Osteoblast (primary cell): ENCODE data around the gene HPSE2. TPM values are rescaled to one million over a fixed set of nuclear protein-coding genes. Genes with fewer than 3 reads are reported as not detected.

ENCODE experiments used
- DNase-seq: peaks from one replicate; pipeline ENCODE4 v3.0.0; 2011; ENCODE audit warnings: low spot score, mixed read lengths; ENCODE audit not compliant: insufficient read length; ENCODE audit errors: missing footprints
- H2AFZ ChIP-seq: 2 replicates; pipeline ENCODE4 v1.6.0; 2011; ENCODE audit warnings: mild to moderate bottlenecking, low read length
- H3K27ac ChIP-seq: 2 replicates; pipeline ENCODE4 v1.5.1; 2011; ENCODE audit warnings: mild to moderate bottlenecking, low read depth, low read length, moderate library complexity
- H3K27me3 ChIP-seq: 2 replicates; pipeline ENCODE4 v1.6.0; 2012; ENCODE audit warnings: mild to moderate bottlenecking, control low read depth, inconsistent platforms, low read length, moderate library complexity; ENCODE audit not compliant: insufficient read depth
- H3K36me3 ChIP-seq: 2 replicates; pipeline ENCODE4 v1.5.1; 2011; ENCODE audit warnings: mild to moderate bottlenecking, low read length, control low read depth, moderate library complexity; ENCODE audit not compliant: insufficient read depth
- H3K4me1 ChIP-seq: 2 replicates; pipeline ENCODE4 v1.5.1; 2011; ENCODE audit warnings: mild to moderate bottlenecking, low read length, control low read depth, moderate library complexity; ENCODE audit not compliant: insufficient read depth
- H3K4me2 ChIP-seq: 2 replicates; pipeline ENCODE4 v1.6.0; 2011; ENCODE audit warnings: mild to moderate bottlenecking, low read length; ENCODE audit not compliant: insufficient read depth
- H3K4me3 ChIP-seq: fragments of 200-600 bp; sonication (generic); 3 replicates; pipeline ENCODE4 v1.5.1; 2012; ENCODE audit warnings: mild to moderate bottlenecking, low read length, inconsistent platforms; ENCODE audit not compliant: insufficient read depth
- H3K79me2 ChIP-seq: 2 replicates; pipeline ENCODE4 v1.6.0; 2012; ENCODE audit warnings: mild to moderate bottlenecking, low read length, control low read depth, inconsistent platforms; ENCODE audit not compliant: insufficient read depth
- H3K9me3 ChIP-seq: 2 replicates; pipeline ENCODE4 v1.5.1; 2011; ENCODE audit warnings: low read depth, low read length, control low read depth
- H4K20me1 ChIP-seq: 2 replicates; pipeline ENCODE4 v1.6.0; 2012; ENCODE audit warnings: mild to moderate bottlenecking, low read length, control low read depth; ENCODE audit not compliant: insufficient read depth
- total RNA-seq: library from RNA; depleted of rRNA; stranded (reverse); fragments of >200 nt; gene quantifications from 2 replicates; pipeline ENCODE4 v1.2.3, GENCODE V29; 2012
- TF ChIP-seq, protein P1 (sequence below): IDR thresholded peaks from 2 replicates; pipeline ENCODE4 v1.5.1; 2011; ENCODE audit warnings: mild to moderate bottlenecking, low read depth, low read length, moderate library complexity; ENCODE audit errors: extremely low read depth

HPSE2 gene
- total RNA-seq, 1 donor, result not detected

DNA sequence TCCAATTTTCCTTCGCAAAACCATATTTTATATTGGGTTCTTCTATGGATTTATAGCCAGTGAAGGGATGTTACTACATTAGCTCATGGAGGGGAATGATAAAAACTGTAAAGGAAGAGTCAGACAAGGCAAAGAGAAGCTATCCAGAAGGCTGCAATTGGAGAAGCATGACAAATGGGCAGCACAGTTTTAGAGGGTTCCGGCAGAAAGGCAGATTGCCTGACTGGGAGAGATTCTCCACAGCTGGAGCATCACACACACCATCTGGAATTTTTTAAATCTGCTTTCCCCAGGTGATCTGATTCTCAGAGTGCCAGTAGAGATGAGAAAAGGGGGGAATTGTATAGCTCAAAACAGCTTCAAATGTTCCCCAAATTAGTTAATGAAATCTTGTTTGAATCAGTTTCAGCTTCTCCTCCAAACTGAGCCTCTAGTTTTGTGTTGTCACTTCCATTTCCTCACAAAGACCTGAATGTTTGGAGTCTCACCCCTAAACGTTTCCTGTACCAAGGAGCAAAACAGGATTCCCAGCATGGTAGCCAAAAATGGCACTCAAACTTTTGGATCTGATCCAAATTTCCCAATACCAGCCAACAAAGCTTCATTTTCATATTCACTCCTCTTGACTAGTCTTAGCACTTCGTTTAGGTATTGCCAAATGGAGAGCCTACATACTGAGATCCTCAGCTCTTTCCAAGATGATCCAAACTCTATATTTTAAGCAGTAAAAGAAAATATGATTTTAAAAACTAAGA is 177.5 kb downstream of the HPSE2 start:
- Histone ChIP-seq H3K4me1 (no peaks in the 10 kb centered on the region), H2AFZ (no peak overlapping the region), H3K79me2 (no peaks in the 10 kb centered on the region), H4K20me1 (no peaks in the 10 kb centered on the region), H3K4me2 (no peak overlapping the region), H3K9me3 (no peaks in the 10 kb centered on the region), H3K4me3 (no peak overlapping the region), H3K27ac (no peak overlapping the region), H3K36me3 (no peaks in the 10 kb centered on the region), H3K27me3 (no peaks in the 10 kb centered on the region)
- DNase-seq, result no peak
- TF ChIP-seq, protein P1, sequence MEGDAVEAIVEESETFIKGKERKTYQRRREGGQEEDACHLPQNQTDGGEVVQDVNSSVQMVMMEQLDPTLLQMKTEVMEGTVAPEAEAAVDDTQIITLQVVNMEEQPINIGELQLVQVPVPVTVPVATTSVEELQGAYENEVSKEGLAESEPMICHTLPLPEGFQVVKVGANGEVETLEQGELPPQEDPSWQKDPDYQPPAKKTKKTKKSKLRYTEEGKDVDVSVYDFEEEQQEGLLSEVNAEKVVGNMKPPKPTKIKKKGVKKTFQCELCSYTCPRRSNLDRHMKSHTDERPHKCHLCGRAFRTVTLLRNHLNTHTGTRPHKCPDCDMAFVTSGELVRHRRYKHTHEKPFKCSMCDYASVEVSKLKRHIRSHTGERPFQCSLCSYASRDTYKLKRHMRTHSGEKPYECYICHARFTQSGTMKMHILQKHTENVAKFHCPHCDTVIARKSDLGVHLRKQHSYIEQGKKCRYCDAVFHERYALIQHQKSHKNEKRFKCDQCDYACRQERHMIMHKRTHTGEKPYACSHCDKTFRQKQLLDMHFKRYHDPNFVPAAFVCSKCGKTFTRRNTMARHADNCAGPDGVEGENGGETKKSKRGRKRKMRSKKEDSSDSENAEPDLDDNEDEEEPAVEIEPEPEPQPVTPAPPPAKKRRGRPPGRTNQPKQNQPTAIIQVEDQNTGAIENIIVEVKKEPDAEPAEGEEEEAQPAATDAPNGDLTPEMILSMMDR, result no peak

- Histone ChIP-seq H3K9me3 (no peaks in the 10 kb centered on the region), H3K4me2 (no peak overlapping the region), H2AFZ (no peak overlapping the region), H4K20me1 (no peaks in the 10 kb centered on the region), H3K36me3 (no peaks in the 10 kb centered on the region), H3K27ac (no peak overlapping the region), H3K4me3 (no peak overlapping the region), H3K79me2 (no peaks in the 10 kb centered on the region), H3K4me1 (no peaks in the 10 kb centered on the region), H3K27me3 (no peaks in the 10 kb centered on the region)
- no peak for DNase-seq
- TF ChIP-seq, protein P1, result no peak
Observed at GRCh38 chr10:99045671-99046070, 190.0 kb downstream of the HPSE2 start.

DNA sequence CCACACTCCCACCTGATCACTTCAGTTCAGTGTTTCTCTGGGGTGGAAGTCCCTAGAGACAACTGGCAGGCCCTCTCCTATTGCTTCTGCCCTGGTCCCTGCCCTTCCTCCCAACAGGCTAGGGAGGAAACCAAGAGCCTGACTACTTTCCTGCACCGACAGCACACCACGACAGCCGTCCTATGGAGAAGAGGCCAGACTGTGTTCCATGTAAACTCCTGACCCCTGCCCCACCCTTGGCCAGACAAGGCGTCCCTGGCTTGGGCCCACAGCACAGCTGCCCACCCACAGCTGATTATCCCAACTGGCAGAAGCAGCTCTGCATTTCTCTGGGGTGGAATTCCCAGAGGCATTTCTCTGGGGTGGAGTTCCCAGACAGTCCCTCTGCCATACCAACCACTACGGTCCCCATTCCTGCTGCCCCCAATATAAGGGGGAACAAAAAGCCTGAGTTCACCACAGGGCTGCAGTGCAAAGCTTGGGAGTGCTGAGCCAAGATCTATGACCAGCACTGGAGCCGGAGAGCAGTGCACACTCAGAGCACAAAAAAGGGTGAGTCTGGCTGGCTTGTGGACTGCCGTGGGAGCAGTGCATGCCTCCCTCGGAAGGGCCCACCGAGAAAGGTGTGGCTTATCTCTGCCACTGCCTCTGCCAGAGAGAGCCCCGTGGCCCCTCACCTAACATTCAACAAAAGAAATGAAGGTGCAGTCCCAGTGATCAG is 193.4 kb downstream of the HPSE2 start:
- no peaks in the 10 kb centered on the region for H3K27me3 ChIP-seq
- H3K4me1 ChIP-seq, result no peaks in the 10 kb centered on the region
- H3K4me2 ChIP-seq, result no peak overlapping the region
- no peak overlapping the region for H2AFZ ChIP-seq
- H3K9me3 ChIP-seq, result no peaks in the 10 kb centered on the region
- H4K20me1 ChIP-seq, result no peaks in the 10 kb centered on the region
- H3K4me3 ChIP-seq, result no peak overlapping the region
- TF ChIP-seq, protein P1, result no peak
- DNase-seq, result no peak
- no peaks in the 10 kb centered on the region for H3K36me3 ChIP-seq
- no peak overlapping the region for H3K27ac ChIP-seq
- H3K79me2 ChIP-seq, result no peaks in the 10 kb centered on the region

DNA sequence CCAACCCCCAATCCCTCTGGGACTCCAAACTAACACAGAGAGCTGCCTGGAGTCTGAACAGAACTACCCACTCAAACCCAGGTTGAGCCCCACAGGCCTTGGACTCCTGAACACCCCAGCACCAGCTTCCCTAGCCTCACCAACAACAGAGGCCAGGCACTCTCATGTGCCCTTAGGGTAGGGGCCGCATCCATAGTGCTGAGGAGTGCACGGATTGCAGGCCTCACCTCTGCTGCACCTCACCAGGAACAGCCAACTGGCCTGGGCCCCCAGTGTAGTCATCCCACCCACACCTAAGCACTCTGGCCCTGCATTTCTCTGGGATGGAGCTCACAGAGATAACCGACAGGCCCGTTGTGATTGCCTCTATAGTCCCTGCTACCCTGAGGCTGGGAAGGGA is 194.2 kb downstream of the HPSE2 start:
- Histone ChIP-seq H2AFZ (no peak overlapping the region), H3K27me3 (no peaks in the 10 kb centered on the region), H3K79me2 (no peaks in the 10 kb centered on the region), H3K27ac (no peak overlapping the region), H3K9me3 (no peaks in the 10 kb centered on the region), H4K20me1 (no peaks in the 10 kb centered on the region), H3K4me3 (no peak overlapping the region), H3K36me3 (no peaks in the 10 kb centered on the region), H3K4me2 (no peak overlapping the region), H3K4me1 (no peaks in the 10 kb centered on the region)
- TF ChIP-seq, protein P1, result no peak
- DNase-seq, result no peak
